Astrocyte of the cerebellum (primary cell): Measurements from ENCODE around the gene RBM5.

ENCODE experiments used
- DNase-seq: peaks from one replicate; pipeline ENCODE4 v3.0.0-alpha.2; 2011; ENCODE audit warnings: low read depth
- H3K4me3 ChIP-seq: 2 replicates; pipeline ENCODE4 v1.5.1; 2011; ENCODE audit warnings: mild to moderate bottlenecking, low read depth, low read length, moderate library complexity
- in situ Hi-C: cut with HindIII; loops from 2 replicates; pipeline ENCODE4 v1.10.0; 2017; ENCODE audit warnings: low sequenced_read_pairs
- TF ChIP-seq, protein P1 (sequence below): IDR thresholded peaks from 2 replicates; pipeline ENCODE4 v1.5.1; 2012; ENCODE audit warnings: low read length, low read depth, moderate library complexity, mild to moderate bottlenecking; ENCODE audit errors: missing control alignments

RBM5 gene

DNA sequence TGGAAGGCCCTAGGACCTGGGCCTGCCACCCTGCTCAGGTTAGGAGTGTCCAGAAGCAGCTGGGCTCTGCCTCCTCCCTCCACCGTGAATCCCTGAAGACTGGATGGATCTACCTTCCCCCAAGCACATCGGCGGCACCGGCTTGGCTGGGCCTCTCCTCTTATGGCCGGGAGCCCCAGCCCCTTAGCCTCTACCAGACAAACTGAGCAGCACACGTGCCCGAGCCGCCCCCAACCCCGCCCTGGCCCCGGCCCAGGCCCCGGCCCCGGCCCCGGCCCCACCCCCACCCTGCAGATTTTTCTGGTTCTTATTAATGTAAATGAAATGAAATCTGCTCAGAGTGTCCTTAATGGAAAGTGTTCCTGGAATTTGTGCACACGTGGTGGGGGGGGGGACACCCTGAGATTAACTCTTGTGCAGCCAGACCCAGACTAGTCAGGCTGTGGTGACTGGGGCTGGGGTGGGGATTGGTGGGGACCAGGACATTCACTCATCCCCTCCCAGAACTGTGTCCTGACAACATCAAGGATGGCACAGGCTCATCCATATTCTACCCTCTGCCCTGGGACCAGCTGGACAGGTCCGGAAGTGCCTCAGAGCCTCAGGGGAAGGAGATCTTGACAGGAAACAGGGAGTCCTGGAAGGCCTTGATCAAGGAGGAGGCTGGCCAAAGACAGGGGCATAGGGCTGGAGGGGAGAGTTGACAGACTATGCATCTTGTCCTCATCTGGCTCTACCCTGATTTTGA is 35.5 kb downstream of the RBM5 start:
- no peak for DNase-seq
- no peak overlapping the region for H3K4me3 ChIP-seq
- TF ChIP-seq, protein P1, sequence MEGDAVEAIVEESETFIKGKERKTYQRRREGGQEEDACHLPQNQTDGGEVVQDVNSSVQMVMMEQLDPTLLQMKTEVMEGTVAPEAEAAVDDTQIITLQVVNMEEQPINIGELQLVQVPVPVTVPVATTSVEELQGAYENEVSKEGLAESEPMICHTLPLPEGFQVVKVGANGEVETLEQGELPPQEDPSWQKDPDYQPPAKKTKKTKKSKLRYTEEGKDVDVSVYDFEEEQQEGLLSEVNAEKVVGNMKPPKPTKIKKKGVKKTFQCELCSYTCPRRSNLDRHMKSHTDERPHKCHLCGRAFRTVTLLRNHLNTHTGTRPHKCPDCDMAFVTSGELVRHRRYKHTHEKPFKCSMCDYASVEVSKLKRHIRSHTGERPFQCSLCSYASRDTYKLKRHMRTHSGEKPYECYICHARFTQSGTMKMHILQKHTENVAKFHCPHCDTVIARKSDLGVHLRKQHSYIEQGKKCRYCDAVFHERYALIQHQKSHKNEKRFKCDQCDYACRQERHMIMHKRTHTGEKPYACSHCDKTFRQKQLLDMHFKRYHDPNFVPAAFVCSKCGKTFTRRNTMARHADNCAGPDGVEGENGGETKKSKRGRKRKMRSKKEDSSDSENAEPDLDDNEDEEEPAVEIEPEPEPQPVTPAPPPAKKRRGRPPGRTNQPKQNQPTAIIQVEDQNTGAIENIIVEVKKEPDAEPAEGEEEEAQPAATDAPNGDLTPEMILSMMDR: no peak
- in situ Hi-C loops: no loop called here

DNA sequence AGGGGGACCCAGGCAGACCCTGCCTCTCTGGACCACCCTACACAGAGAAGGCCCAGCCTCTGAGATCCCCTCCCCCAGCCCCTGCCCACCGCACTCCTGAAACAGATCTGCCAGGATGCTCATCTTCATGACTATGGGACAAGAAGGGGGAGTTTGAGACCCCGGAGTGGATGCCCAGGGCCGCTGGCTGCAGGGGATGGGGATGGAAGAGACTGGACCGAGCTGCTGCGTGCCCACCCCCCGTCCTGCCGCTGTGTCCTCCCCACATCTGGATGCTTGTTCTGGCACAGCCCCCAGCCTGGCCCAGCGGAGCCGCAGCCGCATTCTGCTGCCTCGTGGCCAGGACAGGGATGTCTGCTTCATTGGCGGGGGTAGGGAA is 36.1 kb downstream of the RBM5 start:
- H3K4me3 ChIP-seq: no peak overlapping the region
- no peak for DNase-seq
- TF ChIP-seq, protein P1: no peak
- in situ Hi-C loops: no loop called here

DNA sequence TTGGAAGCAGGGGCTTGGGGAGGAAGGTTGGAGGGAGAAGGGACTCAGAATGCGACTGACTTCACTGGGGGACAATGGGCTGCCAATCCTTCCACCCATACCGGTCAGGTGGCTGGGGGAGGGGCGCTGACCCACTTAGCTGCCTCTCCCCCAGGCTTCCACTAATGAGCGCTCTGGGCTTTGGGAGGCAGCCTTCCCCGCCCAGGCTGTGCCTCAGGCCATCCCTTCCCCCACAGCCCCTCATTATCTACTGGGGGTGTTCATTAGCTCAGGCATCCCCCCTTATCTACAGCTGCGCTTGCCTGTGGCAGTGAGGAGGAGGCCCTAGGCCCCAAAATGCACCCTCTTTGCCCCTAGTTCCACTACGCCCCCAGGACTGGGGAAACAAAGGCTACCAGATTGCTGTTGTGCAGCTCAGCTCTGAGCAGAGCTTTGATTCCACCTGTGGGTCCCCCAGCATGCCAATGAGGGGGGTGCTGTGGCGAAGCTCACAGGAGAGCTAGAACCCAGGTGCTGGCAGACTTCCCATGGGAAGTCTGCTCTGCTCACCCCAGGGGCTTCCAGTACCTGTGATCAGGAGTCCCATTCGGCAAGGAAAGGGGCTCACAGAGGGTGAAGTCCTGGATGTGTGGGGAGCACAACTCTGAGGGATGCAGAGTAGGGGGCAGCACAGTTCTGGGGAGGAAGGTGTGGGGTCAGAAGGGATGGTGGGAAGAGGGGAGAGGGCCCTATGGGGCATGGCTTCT is 37.0 kb downstream of the RBM5 start:
- DNase-seq: no peak
- in situ Hi-C loops: no loop called here
- TF ChIP-seq, protein P1: no peak
- no peak overlapping the region for H3K4me3 ChIP-seq

- in situ Hi-C loops: no loop called here
- H3K4me3 ChIP-seq: no peak overlapping the region
- TF ChIP-seq, protein P1: no peak
- DNase-seq: no peak
These were observed 37.8 kb downstream of the RBM5 start for GRCh38 chr3:50126287-50127211.

- TF ChIP-seq, protein P1: no peak
- in situ Hi-C loops: no loop called here
- no peak overlapping the region for H3K4me3 ChIP-seq
- no peak for DNase-seq
These were observed 38.6 kb downstream of the RBM5 start for GRCh38 chr3:50127251-50127691.

- TF ChIP-seq, protein P1: no peak
- DNase-seq: no peak
- in situ Hi-C loops: no loop called here
- H3K4me3 ChIP-seq: no peak overlapping the region
These were observed 39.3 kb downstream of the RBM5 start for GRCh38 chr3:50128001-50128400.
